Activated naive CD8-positive, alpha-beta T cell treated with anti-CD3 and anti-CD28 coated beads, Interleukin-2, amount 10 ng/mL, durations not matched to agents 7 days and 5 days (primary cell): ENCODE results near the gene APBB2. TPM values are rescaled to one million over a fixed set of nuclear protein-coding genes. Genes with fewer than 3 reads are reported as not detected.
A peak's percentile ranks its signal among the peaks of the same experiment; 100 is the strongest.

Experiments
- ATAC-seq: fragments of 150-1000 bp; cut with Tn5 transposase; one replicate; pipeline ENCODE4 v1.10.0; 2021; ENCODE audit warnings: low read depth, moderate library complexity
- POLR2A ChIA-PET: fragments of 350-600 bp; sonication (Branson Sonifier 250); formaldehyde crosslinking; loops from one replicate; lab custom pipeline; 2021; ENCODE audit warnings: antibody characterized with exemption; lab: Charles Lee
- DNase-seq: peaks from one replicate; pipeline ENCODE4 v3.0.0; 2021
- H3K27ac Mint-ChIP-seq: one replicate; pipeline ENCODE4 v1.8.0; 2022; ENCODE audit warnings: mild to moderate bottlenecking, mixed read lengths
- H3K27me3 Mint-ChIP-seq: one replicate; pipeline ENCODE4 v1.8.0; 2022; ENCODE audit warnings: mild to moderate bottlenecking, moderate library complexity, mixed read lengths
- H3K36me3 Mint-ChIP-seq: one replicate; pipeline ENCODE4 v1.8.0; 2021; ENCODE audit warnings: mild to moderate bottlenecking, mixed read lengths
- H3K4me1 Mint-ChIP-seq: one replicate; pipeline ENCODE4 v1.8.0; 2021; ENCODE audit warnings: mixed read lengths
- H3K4me3 Mint-ChIP-seq: one replicate; pipeline ENCODE4 v1.8.0; 2022; ENCODE audit warnings: mild to moderate bottlenecking, moderate library complexity, mixed read lengths
- H3K9me3 Mint-ChIP-seq: one replicate; pipeline ENCODE4 v1.8.0; 2021; ENCODE audit warnings: mixed read lengths
- total RNA-seq, 2 experiments: library from RNA; stranded (reverse); gene quantifications; one replicate each; pipeline ENCODE4 v1.2.3, GENCODE V29; 2021

Gene APBB2
- total RNA-seq, 2 experiments from 2014 or later = 0.96 to 2.0 TPM

DNA sequence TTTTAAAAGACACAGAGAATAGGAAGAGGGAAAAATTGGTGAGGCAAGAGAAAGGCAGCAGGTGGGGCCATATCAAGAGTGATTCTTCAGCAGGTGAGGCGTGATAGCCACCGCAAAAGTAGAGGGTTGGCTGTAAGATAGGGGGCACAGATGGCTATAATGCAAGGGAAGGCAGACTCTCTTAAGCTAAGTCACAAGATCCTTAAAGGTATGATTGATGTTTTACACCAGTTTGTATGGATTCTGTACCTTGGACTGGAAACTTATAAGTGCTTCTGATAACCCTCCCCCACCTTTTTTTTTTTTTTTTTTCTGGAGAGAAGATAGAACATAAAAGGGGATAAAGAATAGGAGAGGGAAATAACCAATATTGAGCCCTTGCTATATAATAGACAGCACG, 424.6 kb downstream of the APBB2 start:
- H3K36me3 Mint-ChIP-seq = no peaks in the 10 kb centered on the region
- no peak overlapping the region for H3K4me3 Mint-ChIP-seq
- H3K27me3 Mint-ChIP-seq = peaks cover 31% of the 10 kb centered on the region
- POLR2A ChIA-PET = no interaction called here
- H3K4me1 Mint-ChIP-seq = no peaks in the 10 kb centered on the region
- DNase-seq (no peak), ATAC-seq (no peak)
- no peak overlapping the region for H3K27ac Mint-ChIP-seq
- no peaks in the 10 kb centered on the region for H3K9me3 Mint-ChIP-seq

GRCh38 chr4:40789031-40789430, 425.3 kb downstream of the APBB2 start:
- H3K4me1 Mint-ChIP-seq = no peaks in the 10 kb centered on the region
- H3K27ac Mint-ChIP-seq = no peak overlapping the region
- no peak for DNase-seq
- H3K27me3 Mint-ChIP-seq = peaks cover 36% of the 10 kb centered on the region
- no peaks in the 10 kb centered on the region for H3K9me3 Mint-ChIP-seq
- no peak for ATAC-seq
- no peak overlapping the region for H3K4me3 Mint-ChIP-seq
- H3K36me3 Mint-ChIP-seq = no peaks in the 10 kb centered on the region
- POLR2A ChIA-PET = no interaction called here

- no peak for DNase-seq
- Mint-ChIP-seq H3K36me3 (no peaks in the 10 kb centered on the region), H3K9me3 (no peaks in the 10 kb centered on the region), H3K27ac (no peak overlapping the region), H3K4me3 (no peak overlapping the region), H3K4me1 (no peaks in the 10 kb centered on the region), H3K27me3 (peaks cover 42% of the 10 kb centered on the region)
- POLR2A ChIA-PET = no interaction called here
- ATAC-seq = no peak
Observed at GRCh38 chr4:40788331-40788730, 426.0 kb downstream of the APBB2 start.

DNA sequence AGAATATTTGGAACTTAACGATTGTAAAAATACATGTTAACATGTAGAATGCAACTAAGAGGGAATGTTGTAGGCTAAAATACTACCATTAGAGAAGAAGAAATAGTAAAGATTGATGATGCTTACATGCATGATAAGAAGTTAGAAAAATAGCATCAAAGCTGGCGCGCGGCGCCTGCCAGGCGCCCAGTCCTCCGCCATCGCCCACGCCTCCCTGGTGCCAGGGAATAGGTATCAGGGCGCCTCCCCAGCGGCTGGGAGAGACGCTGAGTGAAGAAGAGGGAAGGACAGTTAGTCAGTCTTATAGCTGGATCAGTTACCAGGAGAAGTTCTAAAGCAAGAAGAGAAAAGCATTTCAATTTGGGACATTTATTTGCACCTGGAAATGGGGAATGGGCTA, 428.6 kb downstream of the APBB2 start:
- no peak overlapping the region for H3K27ac Mint-ChIP-seq
- H3K4me1 Mint-ChIP-seq = no peaks in the 10 kb centered on the region
- DNase-seq (no peak), ATAC-seq (no peak)
- no peaks in the 10 kb centered on the region for H3K9me3 Mint-ChIP-seq
- no peak overlapping the region for H3K4me3 Mint-ChIP-seq
- H3K36me3 Mint-ChIP-seq = no peaks in the 10 kb centered on the region
- POLR2A ChIA-PET = interaction anchor here (0.6 to 0.7 kb wide), 3 partner anchors 231 to 1276 kb away, joined by 3 read pairs; no protein-coding TSS in a partner anchor
- peaks cover 46% of the 10 kb centered on the region for H3K27me3 Mint-ChIP-seq

- DNase-seq (no peak), ATAC-seq (no peak)
- Mint-ChIP-seq H3K36me3 (peaks cover 1% of the 10 kb centered on the region), H3K27ac (no peak overlapping the region), H3K27me3 (peaks cover 30% of the 10 kb centered on the region), H3K4me3 (no peak overlapping the region), H3K4me1 (no peaks in the 10 kb centered on the region), H3K9me3 (peaks cover 1% of the 10 kb centered on the region)
- POLR2A ChIA-PET = no interaction called here
Observed at GRCh38 chr4:40782876-40783275, 431.5 kb downstream of the APBB2 start.

GRCh38 chr4:40778090-40778489, 436.3 kb downstream of the APBB2 start:
- H3K9me3 Mint-ChIP-seq = peaks cover 1% of the 10 kb centered on the region
- POLR2A ChIA-PET = no interaction called here
- DNase-seq (no peak), ATAC-seq (no peak)
- peaks cover 2% of the 10 kb centered on the region for H3K4me1 Mint-ChIP-seq
- H3K36me3 Mint-ChIP-seq = peaks cover 3% of the 10 kb centered on the region
- peaks cover 10% of the 10 kb centered on the region for H3K27me3 Mint-ChIP-seq
- no peak overlapping the region for H3K27ac Mint-ChIP-seq
- no peak overlapping the region for H3K4me3 Mint-ChIP-seq

- no peak for ATAC-seq
- no peak for DNase-seq
- Mint-ChIP-seq H3K36me3 (peaks cover 9% of the 10 kb centered on the region), H3K9me3 (peaks cover 3% of the 10 kb centered on the region), H3K4me1 (peaks cover 7% of the 10 kb centered on the region), H3K27ac (no peak overlapping the region), H3K27me3 (peaks cover 7% of the 10 kb centered on the region), H3K4me3 (no peak overlapping the region)
- POLR2A ChIA-PET = no interaction called here
Observed at GRCh38 chr4:40769266-40769665, 445.1 kb downstream of the APBB2 start.

GRCh38 chr4:40763228-40763716, 451.1 kb downstream of the APBB2 start:
- H3K4me1 Mint-ChIP-seq = peaks cover 13% of the 10 kb centered on the region
- POLR2A ChIA-PET = no interaction called here
- ATAC-seq (peak; percentile 92), DNase-seq (no peak)
- H3K27me3 Mint-ChIP-seq = peaks cover 2% of the 10 kb centered on the region
- H3K4me3 Mint-ChIP-seq = peak overlapping the region; percentile 40
- H3K27ac Mint-ChIP-seq = no peak overlapping the region
- no peaks in the 10 kb centered on the region for H3K36me3 Mint-ChIP-seq
- no peaks in the 10 kb centered on the region for H3K9me3 Mint-ChIP-seq

Other genes with a start within 250 kb of the APBB2 start
- gene UCHL1, start 42.4 kb upstream of the APBB2 start, total RNA-seq = 1 to 10 TPM in 1 of 2 experiments, under 1 TPM in 1; 0.83 to 1.5 TPM